ENCODE results near the gene ZNF860.

The ZNF860 gene

GRCh38 chr3:31948280-31948679 is 33.3 kb upstream of the ZNF860 start:
- Histone ChIP-seq H3K36me3 (ENCODE audit: insufficient read depth, low read length) (peaks cover 18% of the 10 kb centered on the region), H2AFZ (ENCODE audit: low read length) (no peak overlapping the region), H4K20me1 (ENCODE audit: insufficient read depth, low read length) (no peaks in the 10 kb centered on the region), H3K9ac (ENCODE audit: low read length) (peak overlapping the region; percentile 77), H3K4me1 (ENCODE audit: insufficient read depth, low read length, severe bottlenecking) (peaks cover 91% of the 10 kb centered on the region), H3K79me2 (ENCODE audit: insufficient read depth, low read length) (peaks cover 35% of the 10 kb centered on the region), H3K9me2 (ENCODE audit: low read depth, low read length) (no peaks in the 10 kb centered on the region), H3K4me3 (ENCODE audit: low read depth, low read length, poor library complexity, severe bottlenecking) (peak overlapping the region; percentile 44), H3K4me2 (ENCODE audit: low read length) (peak overlapping the region; percentile 79), H3K27me3 (ENCODE audit: insufficient read depth, low read length) (no peaks in the 10 kb centered on the region), H3K9me3 (ENCODE audit: low read length) (peaks cover 11% of the 10 kb centered on the region; the same call in 1 of the 2 replicates), H3F3A (ENCODE audit: insufficient read depth, low read length) (peaks cover 19% of the 10 kb centered on the region), H3K27ac (ENCODE audit: low read depth, low read length, poor library complexity, severe bottlenecking) (peak overlapping the region; percentile 98)
- TF ChIP-seq, protein P1, sequence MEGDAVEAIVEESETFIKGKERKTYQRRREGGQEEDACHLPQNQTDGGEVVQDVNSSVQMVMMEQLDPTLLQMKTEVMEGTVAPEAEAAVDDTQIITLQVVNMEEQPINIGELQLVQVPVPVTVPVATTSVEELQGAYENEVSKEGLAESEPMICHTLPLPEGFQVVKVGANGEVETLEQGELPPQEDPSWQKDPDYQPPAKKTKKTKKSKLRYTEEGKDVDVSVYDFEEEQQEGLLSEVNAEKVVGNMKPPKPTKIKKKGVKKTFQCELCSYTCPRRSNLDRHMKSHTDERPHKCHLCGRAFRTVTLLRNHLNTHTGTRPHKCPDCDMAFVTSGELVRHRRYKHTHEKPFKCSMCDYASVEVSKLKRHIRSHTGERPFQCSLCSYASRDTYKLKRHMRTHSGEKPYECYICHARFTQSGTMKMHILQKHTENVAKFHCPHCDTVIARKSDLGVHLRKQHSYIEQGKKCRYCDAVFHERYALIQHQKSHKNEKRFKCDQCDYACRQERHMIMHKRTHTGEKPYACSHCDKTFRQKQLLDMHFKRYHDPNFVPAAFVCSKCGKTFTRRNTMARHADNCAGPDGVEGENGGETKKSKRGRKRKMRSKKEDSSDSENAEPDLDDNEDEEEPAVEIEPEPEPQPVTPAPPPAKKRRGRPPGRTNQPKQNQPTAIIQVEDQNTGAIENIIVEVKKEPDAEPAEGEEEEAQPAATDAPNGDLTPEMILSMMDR (IDR thresholded peaks at IDR 0.05; ENCODE audit: low read length) = no peak
- no peak for TF ChIP-seq EZH2 (IDR thresholded peaks at IDR 0.05; ENCODE audit: borderline replicate concordance, low read length)

GRCh38 chr3:31952205-31952604 is 29.3 kb upstream of the ZNF860 start:
- Histone ChIP-seq H3K4me2 (ENCODE audit: low read length) (peak overlapping the region; percentile 53), H3K4me1 (ENCODE audit: insufficient read depth, low read length, severe bottlenecking) (peaks cover 78% of the 10 kb centered on the region), H3K36me3 (ENCODE audit: insufficient read depth, low read length) (peaks cover 36% of the 10 kb centered on the region), H3K27ac (ENCODE audit: low read depth, low read length, poor library complexity, severe bottlenecking) (peak overlapping the region; percentile 98), H3K4me3 (ENCODE audit: low read depth, low read length, poor library complexity, severe bottlenecking) (peak overlapping the region; percentile 42), H3K9me3 (ENCODE audit: low read length) (peaks cover 18% of the 10 kb centered on the region), H3K27me3 (ENCODE audit: insufficient read depth, low read length) (no peaks in the 10 kb centered on the region), H3K9me2 (ENCODE audit: low read depth, low read length) (no peaks in the 10 kb centered on the region), H2AFZ (ENCODE audit: low read length) (no peak overlapping the region), H3K79me2 (ENCODE audit: insufficient read depth, low read length) (peaks cover 37% of the 10 kb centered on the region), H3K9ac (ENCODE audit: low read length) (peak overlapping the region; percentile 62), H4K20me1 (ENCODE audit: insufficient read depth, low read length) (no peaks in the 10 kb centered on the region), H3F3A (ENCODE audit: insufficient read depth, low read length) (peaks cover 34% of the 10 kb centered on the region)
- no peak for TF ChIP-seq EZH2 (IDR thresholded peaks at IDR 0.05; ENCODE audit: borderline replicate concordance, low read length)
- TF ChIP-seq, protein P1 (IDR thresholded peaks at IDR 0.05; ENCODE audit: low read length) = no peak

GRCh38 chr3:31953091-31953490 is 28.5 kb upstream of the ZNF860 start:
- H3K9me3 ChIP-seq (ENCODE audit: low read length) = peaks cover 18% of the 10 kb centered on the region
- no peak for TF ChIP-seq EZH2 (IDR thresholded peaks at IDR 0.05; ENCODE audit: borderline replicate concordance, low read length)
- TF ChIP-seq, protein P1 (IDR thresholded peaks at IDR 0.05; ENCODE audit: low read length) = no peak
- H2AFZ ChIP-seq (ENCODE audit: low read length) = no peak overlapping the region
- no peak overlapping the region for H3K4me3 ChIP-seq (ENCODE audit: low read depth, low read length, poor library complexity, severe bottlenecking)
- H3K9ac ChIP-seq (ENCODE audit: low read length) = peak overlapping the region; percentile 53; the same call in 1 of the 2 replicates
- peaks cover 78% of the 10 kb centered on the region for H3K4me1 ChIP-seq (ENCODE audit: insufficient read depth, low read length, severe bottlenecking)
- H3K36me3 ChIP-seq (ENCODE audit: insufficient read depth, low read length) = peaks cover 36% of the 10 kb centered on the region
- H3K27ac ChIP-seq (ENCODE audit: low read depth, low read length, poor library complexity, severe bottlenecking) = peak overlapping the region; percentile 98
- peaks cover 30% of the 10 kb centered on the region for H3F3A ChIP-seq (ENCODE audit: insufficient read depth, low read length)
- H4K20me1 ChIP-seq (ENCODE audit: insufficient read depth, low read length) = no peaks in the 10 kb centered on the region
- H3K27me3 ChIP-seq (ENCODE audit: insufficient read depth, low read length) = no peaks in the 10 kb centered on the region
- peak overlapping the region; percentile 53 for H3K4me2 ChIP-seq (ENCODE audit: low read length)
- H3K79me2 ChIP-seq (ENCODE audit: insufficient read depth, low read length) = peaks cover 46% of the 10 kb centered on the region
- no peaks in the 10 kb centered on the region for H3K9me2 ChIP-seq (ENCODE audit: low read depth, low read length)

All from OCI-LY1 (cell line).